Sigmoid colon (tissue), 7 donors: ENCODE data around the gene TMEM69. TPM values are rescaled to one million over a fixed set of nuclear protein-coding genes. Genes with fewer than 3 reads are reported as not detected.
A peak's percentile ranks its signal among the peaks of the same experiment; 100 is the strongest.
"Not testable (repeated sequence)": the region's sequence is repeated elsewhere in the genome, so short reads cannot be mapped to it uniquely, and the experiment has no call there.

Experiments used
- DNase-seq: peaks from one replicate; pipeline ENCODE4 v3.0.0-alpha.2; 2019
- H3K27ac ChIP-seq, 4 donors: fragments of 200-600 bp; sonication (generic); one replicate each; pipeline ENCODE4 v1.5.1; 2016 to 2019; ENCODE audit warnings: mild to moderate bottlenecking in 1 of 4
- H3K27me3 ChIP-seq, 3 donors: fragments of 200-600 bp; sonication (generic); one replicate each; pipeline ENCODE4 v1.5.1; 2019; ENCODE audit warnings: mild to moderate bottlenecking in 1 of 3
- H3K36me3 ChIP-seq, 4 donors: fragments of 200-600 bp; sonication (generic); one replicate each; pipeline ENCODE4 v1.5.1; 2016 to 2019
- H3K4me1 ChIP-seq, 4 donors: fragments of 200-600 bp; sonication (generic); one replicate each; pipeline ENCODE4 v1.5.1; 2017 to 2019
- H3K4me3 ChIP-seq, 4 donors: fragments of 200-600 bp; sonication (generic); one replicate each; pipeline ENCODE4 v1.5.1; 2017 to 2019; ENCODE audit warnings: mild to moderate bottlenecking in 2 of 4, moderate library complexity in 1 of 4
- H3K9me3 ChIP-seq, 4 donors: fragments of 200-600 bp in 3 of 4; sonication (generic) in 3 of 4; one replicate each; pipeline versions ENCODE4 v1.5.1 to v1.6.1; 2013 to 2019
- CTCF ChIP-seq, 4 experiments: fragments of 450-650 bp in 3 of 4; fragments of 200-600 bp in 1 of 4; IDR thresholded peaks; one replicate each; pipeline ENCODE4 v1.5.1; 2016 to 2019; ENCODE audit warnings: antibody characterized with exemption in 4 of 4, mild to moderate bottlenecking in 3 of 4, moderate library complexity in 2 of 4
- EP300 ChIP-seq, 4 donors: sonication (generic); formaldehyde crosslinking; IDR thresholded peaks; one replicate each; pipeline ENCODE4 v1.6.1; 2017; ENCODE audit warnings: antibody characterized with exemption in 4 of 4
- POLR2A ChIP-seq, 2 donors: fragments of 450-650 bp; IDR thresholded peaks; one replicate each; pipeline ENCODE4 v1.6.1; 2016; ENCODE audit warnings: antibody characterized with exemption in 2 of 2, mild to moderate bottlenecking in 2 of 2, moderate library complexity in 2 of 2
- POLR2AphosphoS5 ChIP-seq, 4 donors: sonication (generic); formaldehyde crosslinking; IDR thresholded peaks; one replicate each; pipeline ENCODE4 v1.6.1; 2017; ENCODE audit warnings: antibody characterized with exemption in 4 of 4
- whole genome bisulfite sequencing, 2 donors: extraction: QIAGEN DNeasy Blood & Tissue Kit; methylation state at CpG; one replicate each; pipeline ENCODE4 v1.1.7; 2013; 5-methylcytosine and 5-hydroxymethylcytosine counted together
- intact Hi-C: fragments of 100-400 bp; cut with DNase I; formaldehyde crosslinking; loops from one replicate; pipeline ENCODE4 v1.15.1; 2023
- polyA plus RNA-seq, 3 donors: library from polyadenylated mRNA; stranded (reverse); fragments of 200-250 nt; gene quantifications; one replicate each; pipeline ENCODE4 v1.2.3, GENCODE V29; 2013
- total RNA-seq, 4 donors: library from RNA; depleted of rRNA; stranded (reverse); fragments of >200 nt; gene quantifications; one replicate each; pipeline ENCODE4 v1.1.0, GENCODE V29; 2016
- donor health status: healthy with polysubstance abuse.
- donor health status: Bipolar disorder and iron deficiency.
- donor health status: healthy.

TMEM69 gene
- total and polyA plus RNA-seq, 7 donors: 12.7 to 31.0 (median 24.6) TPM

GRCh38 chr1:45673956-45674355 is 14.0 kb upstream of the TMEM69 start:
- Histone ChIP-seq H3K9me3 (no peaks in the 10 kb centered on the region), H3K4me1 (peaks cover 0 to 91% (median 43%) of the 10 kb centered on the region in 4 donors), H3K4me3 (no peak overlapping the region), H3K36me3 (no peaks in the 10 kb centered on the region), H3K27ac (no peak overlapping the region), H3K27me3 (no peaks in the 10 kb centered on the region)
- WGBS, 2 donors: 92 to 97% methylated on average over 4 of the region's 4 CpGs
- TF ChIP-seq CTCF (IDR thresholded peaks at IDR 0.05) (no peak), EP300 (IDR thresholded peaks at IDR 0.05) (no peak), POLR2AphosphoS5 (IDR thresholded peaks at IDR 0.05) (no peak), POLR2A (IDR thresholded peaks at IDR 0.05) (no peak)
- no peak for DNase-seq
- intact Hi-C loops: no loop called here

GRCh38 chr1:45674478-45674877 is 13.5 kb upstream of the TMEM69 start:
- WGBS, 2 donors: 25 to 74% methylated on average over 5 of the region's 5 CpGs
- TF ChIP-seq POLR2A (IDR thresholded peaks at IDR 0.05) (no peak), CTCF (IDR thresholded peaks at IDR 0.05) (no peak), EP300 (IDR thresholded peaks at IDR 0.05) (no peak), POLR2AphosphoS5 (IDR thresholded peaks at IDR 0.05) (no peak)
- no peak overlapping the region for H3K4me3 ChIP-seq
- intact Hi-C loops: no loop called here
- no peak for DNase-seq
- H3K36me3 ChIP-seq: no peaks in the 10 kb centered on the region
- H3K4me1 ChIP-seq: peaks cover 0 to 91% (median 43%) of the 10 kb centered on the region in 4 donors
- H3K9me3 ChIP-seq: no peaks in the 10 kb centered on the region
- H3K27ac ChIP-seq: no peak overlapping the region
- H3K27me3 ChIP-seq: no peaks in the 10 kb centered on the region

GRCh38 chr1:45676553-45676952 is 11.4 kb upstream of the TMEM69 start:
- Histone ChIP-seq H3K27ac (peak overlapping the region in 1 of 4 donors; percentile 8), H3K4me1 (peaks cover 0 to 90% (median 55%) of the 10 kb centered on the region in 4 donors)
- H3K36me3 ChIP-seq, H3K4me3 ChIP-seq, DNase-seq, H3K9me3 ChIP-seq, intact Hi-C loops, H3K27me3 ChIP-seq: not testable (repeated sequence)
- 88 to 93% methylated on average over 7 of the region's 7 CpGs for WGBS, 2 donors

- Histone ChIP-seq H3K4me1 (peaks cover 0 to 92% (median 66%) of the 10 kb centered on the region in 4 donors), H3K27me3 (no peaks in the 10 kb centered on the region), H3K4me3 (no peak overlapping the region), H3K27ac (no peak overlapping the region), H3K9me3 (no peaks in the 10 kb centered on the region), H3K36me3 (no peaks in the 10 kb centered on the region)
- intact Hi-C loops: no loop called here
- TF ChIP-seq POLR2A (IDR thresholded peaks at IDR 0.05): no peak
- no peak for TF ChIP-seq CTCF (IDR thresholded peaks at IDR 0.05)
- no peak for TF ChIP-seq POLR2AphosphoS5 (IDR thresholded peaks at IDR 0.05)
- TF ChIP-seq EP300 (IDR thresholded peaks at IDR 0.05): no peak
- whole genome bisulfite sequencing, 2 donors: 50 to 66% methylated on average over 3 of the region's 3 CpGs
- no peak for DNase-seq
Observed at GRCh38 chr1:45677751-45678245, 10.2 kb upstream of the TMEM69 start.

- TF ChIP-seq POLR2AphosphoS5 (IDR thresholded peaks at IDR 0.05) (no peak), EP300 (IDR thresholded peaks at IDR 0.05) (no peak), CTCF (IDR thresholded peaks at IDR 0.05) (no peak), POLR2A (IDR thresholded peaks at IDR 0.05) (no peak)
- no peaks in the 10 kb centered on the region for H3K27me3 ChIP-seq
- H3K4me3 ChIP-seq: no peak overlapping the region
- intact Hi-C loops: no loop called here
- H3K36me3 ChIP-seq: no peaks in the 10 kb centered on the region
- DNase-seq: no peak
- H3K9me3 ChIP-seq: no peaks in the 10 kb centered on the region
- peaks cover 0 to 93% (median 69%) of the 10 kb centered on the region in 4 donors for H3K4me1 ChIP-seq
- H3K27ac ChIP-seq: peak overlapping the region in 2 of 4 donors; percentile 14 to 46
Observed at GRCh38 chr1:45678489-45678888, 9.5 kb upstream of the TMEM69 start.
